HG02763 (cell line): ENCODE measurements around the gene PSIP1.

Experiments used
- ATAC-seq: cut with Tn5 transposase; IDR thresholded peaks from one replicate; pipeline ENCODE4 v1.9.1; 2021; ENCODE audit warnings: mild to moderate bottlenecking, moderate library complexity; ENCODE audit not compliant: unreplicated experiment

Gene PSIP1

GRCh38 chr9:15509931-15510788 is 610 bp downstream of the PSIP1 start:
- peak; percentile 40 for ATAC-seq

DNA sequence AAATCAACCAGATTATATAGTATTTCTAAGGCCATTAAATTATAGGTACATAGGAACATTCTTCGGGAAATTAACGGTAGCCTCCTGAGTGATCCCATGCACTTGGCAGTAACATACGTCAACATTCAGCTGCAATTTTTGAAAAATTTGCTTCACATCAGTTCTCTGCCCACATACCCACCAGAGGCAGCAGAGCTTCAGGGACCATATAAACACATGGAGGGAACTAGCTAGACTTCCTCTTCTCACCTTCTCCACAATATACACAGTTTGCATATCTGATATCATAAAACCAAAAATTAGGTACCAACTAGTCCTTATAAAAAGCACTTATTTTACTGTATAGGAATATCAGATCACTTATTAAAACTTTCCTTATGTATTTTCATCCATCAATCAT is 4.8 kb downstream of the PSIP1 start:
- no peak for ATAC-seq

GRCh38 chr9:15501803-15502202 is 9.0 kb downstream of the PSIP1 start:
- no peak for ATAC-seq

- ATAC-seq, result no peak
Observed at GRCh38 chr9:15501179-15501578, 9.6 kb downstream of the PSIP1 start.

GRCh38 chr9:15499139-15499538 is 11.6 kb downstream of the PSIP1 start:
- no peak for ATAC-seq

DNA sequence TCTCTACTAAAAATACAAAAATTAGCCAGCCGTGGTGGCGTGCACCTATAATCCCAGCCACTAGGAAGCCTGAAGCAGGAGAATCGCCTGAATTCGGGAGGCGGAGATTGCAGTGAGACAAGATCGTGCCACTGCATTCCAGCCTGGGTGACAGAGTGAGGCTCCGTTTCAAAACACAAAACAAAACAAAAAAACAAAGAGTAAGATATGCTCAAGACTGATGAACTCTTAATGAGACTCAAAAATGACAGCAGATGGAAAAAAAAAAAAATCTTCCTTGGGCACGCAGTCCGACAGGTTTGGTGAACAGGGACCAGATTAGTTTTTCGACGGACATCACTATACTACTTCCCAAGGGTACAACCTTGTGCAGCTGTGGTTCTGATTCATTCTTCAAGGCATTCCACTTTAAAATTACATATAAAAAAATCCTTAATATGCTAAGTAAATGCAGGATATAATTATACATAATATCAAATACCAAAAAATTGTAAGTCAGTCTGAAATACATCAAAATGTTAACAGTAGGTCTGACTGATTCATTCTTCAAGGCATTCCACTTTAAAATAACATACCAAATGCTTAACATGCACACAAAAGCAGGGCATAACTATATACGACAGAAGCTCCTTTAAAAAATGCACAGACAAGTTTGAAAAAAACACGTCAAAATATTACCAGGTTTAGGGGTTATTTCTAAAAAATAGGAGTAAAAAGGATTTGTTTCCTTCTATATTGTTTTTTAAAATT is 12.3 kb downstream of the PSIP1 start:
- ATAC-seq, result no peak

DNA sequence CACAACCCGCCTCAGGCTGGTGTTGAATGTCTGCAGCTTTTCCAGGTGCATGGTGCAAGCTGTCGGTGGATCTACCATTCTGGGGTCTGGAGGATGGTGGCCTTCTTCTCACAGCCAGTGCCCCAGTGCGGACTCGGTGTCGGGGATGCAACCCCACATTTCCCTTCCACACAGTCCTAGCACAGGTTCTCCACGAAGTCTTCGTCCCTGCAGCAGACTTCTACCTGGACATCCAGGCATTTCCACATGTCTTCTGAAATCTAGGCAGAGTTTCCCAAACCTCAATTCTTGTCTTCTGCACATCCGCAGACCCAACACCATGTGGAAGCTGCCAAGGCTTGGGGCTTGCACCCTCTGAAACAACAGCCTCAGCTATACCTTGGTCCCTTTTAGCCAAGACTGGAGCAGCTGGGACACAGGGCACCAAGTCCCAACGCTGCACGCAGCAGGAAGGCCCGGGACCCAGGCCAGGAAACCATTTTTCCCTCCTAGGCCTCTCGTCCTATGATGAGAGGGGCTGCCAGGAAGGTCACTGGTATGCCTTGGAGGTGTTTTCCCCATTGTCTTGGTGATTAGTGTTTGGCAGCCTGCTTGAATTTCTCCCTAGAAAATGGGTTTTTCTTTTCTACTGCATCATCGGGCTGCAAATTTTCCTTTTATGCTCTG is 18.2 kb downstream of the PSIP1 start:
- no peak for ATAC-seq

DNA sequence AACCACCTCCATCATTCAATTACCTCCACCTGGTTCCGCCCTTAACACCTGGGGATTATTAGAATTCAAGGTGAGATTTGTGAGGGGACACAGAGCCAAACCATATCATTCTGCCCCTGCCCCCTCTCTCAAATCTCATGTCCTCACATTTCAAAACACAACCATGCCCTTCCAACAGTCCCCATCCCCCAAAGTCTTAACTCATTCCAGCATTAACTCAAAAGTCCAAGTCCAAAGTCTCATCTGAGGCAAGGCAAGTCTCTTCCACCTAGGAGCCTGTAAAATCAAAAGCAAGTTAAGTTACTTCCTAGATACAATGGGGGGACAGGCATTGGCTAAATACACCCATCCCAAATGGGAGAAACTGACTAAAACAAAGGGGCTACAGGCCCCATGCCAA is 18.8 kb downstream of the PSIP1 start:
- no peak for ATAC-seq

GRCh38 chr9:15485836-15486666 is 24.7 kb downstream of the PSIP1 start:
- ATAC-seq, result no peak

DNA sequence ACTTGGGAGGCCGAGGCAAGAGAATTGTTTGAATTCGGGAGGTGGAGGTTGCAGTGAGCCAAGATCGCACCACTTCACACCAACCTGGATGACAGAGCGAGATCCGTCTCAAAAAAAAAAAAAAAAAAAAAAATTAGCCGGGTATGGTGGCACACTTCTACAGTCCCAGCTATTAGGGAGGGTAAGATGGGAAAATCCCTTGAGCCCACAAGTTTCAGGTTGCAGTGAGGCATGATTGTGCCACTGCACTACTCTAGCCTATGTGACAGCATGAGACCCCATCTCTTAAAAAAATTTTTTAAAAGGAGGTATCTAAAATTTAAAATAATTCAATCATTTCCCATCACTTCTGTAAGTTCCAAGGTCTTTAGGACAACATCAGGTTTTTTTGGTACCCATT is 26.0 kb downstream of the PSIP1 start:
- ATAC-seq, result no peak

- no peak for ATAC-seq
Observed at GRCh38 chr9:15482146-15482545, 28.6 kb downstream of the PSIP1 start.

GRCh38 chr9:15480028-15480427 is 30.7 kb downstream of the PSIP1 start:
- ATAC-seq, result no peak

DNA sequence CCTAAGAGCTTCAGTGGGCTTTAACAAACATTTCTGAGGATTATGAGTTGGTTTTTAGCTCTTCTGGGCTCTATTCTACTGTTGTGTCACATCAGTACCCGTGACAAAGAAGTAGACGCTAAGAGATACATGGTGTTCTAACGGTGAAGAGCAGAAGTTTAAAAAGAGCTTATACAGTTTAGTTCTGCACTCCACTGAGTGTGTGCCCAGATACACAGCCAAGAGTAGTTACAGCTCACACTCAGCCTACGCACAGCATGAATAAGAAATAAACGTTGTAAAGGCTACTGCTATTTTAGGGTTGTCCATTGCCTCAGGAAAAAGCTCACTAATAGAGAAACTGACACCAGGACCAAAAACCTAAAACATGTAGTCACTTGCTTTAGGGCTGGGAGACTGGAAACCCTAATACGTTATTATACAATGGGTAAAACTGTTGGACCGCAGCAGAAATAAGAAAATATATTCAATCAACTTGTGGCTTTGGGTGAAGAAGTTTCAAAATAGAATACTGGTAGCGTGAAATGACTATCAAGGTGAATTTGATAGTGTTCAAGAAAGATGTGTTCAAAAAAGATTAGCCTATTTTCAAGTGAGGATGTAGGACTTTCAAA is 34.7 kb downstream of the PSIP1 start:
- ATAC-seq, result no peak

GRCh38 chr9:15469862-15470261 is 40.9 kb downstream of the PSIP1 start:
- ATAC-seq, result no peak

GRCh38 chr9:15469406-15469805 is 41.4 kb downstream of the PSIP1 start:
- ATAC-seq, result no peak

DNA sequence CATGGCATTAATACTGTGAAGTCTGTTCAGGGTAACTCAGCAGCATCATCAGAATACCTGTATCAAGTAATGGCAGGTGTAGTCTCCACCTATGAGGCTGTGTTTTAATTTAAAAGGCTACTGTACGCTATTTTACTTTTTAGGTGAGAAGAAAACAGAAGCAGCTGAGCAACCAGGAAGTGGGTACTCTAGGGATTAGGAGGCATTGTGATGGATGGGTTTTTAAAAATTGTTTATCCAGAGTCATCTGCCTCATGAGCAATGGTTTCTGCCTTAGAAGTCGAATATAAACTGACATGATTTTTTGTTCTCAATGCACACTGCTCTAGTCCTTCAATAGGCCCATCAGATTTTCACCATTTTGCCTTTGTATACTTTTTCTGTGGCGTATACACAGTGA is 42.6 kb downstream of the PSIP1 start:
- no peak for ATAC-seq

- no peak for ATAC-seq
Observed at GRCh38 chr9:15461601-15462000, 49.2 kb downstream of the PSIP1 start.

DNA sequence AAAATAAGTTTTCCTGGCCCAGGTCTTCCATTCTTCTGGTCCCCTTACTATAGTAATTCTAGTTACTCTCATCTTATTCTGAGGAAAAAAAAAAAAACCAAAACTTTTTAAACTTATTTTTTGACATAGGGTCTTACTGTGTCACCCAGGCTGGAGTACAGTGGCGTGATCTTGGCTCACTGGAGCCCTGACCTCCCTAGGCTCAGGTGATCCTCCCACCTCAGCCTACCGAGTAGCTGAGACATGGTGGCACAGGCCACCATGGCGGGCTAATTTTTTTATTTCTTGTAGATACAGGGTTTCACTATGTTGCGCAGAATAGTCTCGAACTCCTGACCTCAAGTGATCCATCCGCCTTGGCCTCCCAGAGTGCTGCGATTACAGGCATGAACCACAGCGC is 49.7 kb downstream of the PSIP1 start:
- no peak for ATAC-seq

DNA sequence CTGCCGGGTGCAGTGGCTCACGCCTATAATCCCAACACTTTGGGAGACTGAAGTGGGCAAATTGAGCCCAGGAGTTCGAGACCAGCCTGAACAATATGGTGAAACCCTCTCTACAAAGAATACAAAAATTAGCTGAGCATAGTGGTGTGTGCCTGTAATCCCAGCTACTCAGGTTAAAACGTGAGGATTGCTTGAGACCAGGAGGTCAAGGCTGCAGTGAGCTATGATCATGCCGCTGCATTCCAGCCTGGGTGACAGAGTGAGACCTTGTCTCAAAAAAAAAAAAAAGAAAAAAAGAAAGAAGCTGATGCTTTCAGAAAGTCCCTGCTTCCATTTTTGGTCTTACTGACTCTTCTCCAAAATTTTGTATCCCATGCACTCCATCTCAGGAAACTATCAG is 56.8 kb downstream of the PSIP1 start:
- ATAC-seq, result no peak

DNA sequence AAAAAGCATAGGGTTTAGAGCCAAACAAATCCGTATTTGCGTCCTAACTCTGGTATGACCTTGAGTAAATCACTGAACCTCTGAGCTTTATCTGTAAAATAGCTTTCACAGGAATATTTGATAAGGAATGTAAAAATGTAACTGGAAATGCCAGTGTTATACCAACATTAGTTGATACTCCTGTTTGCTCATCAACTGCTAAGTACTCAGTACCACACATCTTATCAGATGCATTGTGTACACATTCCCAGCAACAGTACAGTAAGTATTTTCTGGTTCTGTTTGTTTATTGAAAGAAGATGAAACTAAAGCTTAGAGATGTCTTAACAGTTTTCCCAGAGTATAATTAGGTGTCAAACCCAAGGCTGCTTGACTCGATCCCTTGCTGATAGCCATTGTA is 66.6 kb downstream of the PSIP1 start:
- no peak for ATAC-seq
